BLaER1 (cell line): Measurements from ENCODE around the gene HMX1.
A peak's percentile ranks its signal among the peaks of the same experiment; 100 is the strongest.

Experiments used
- H3K27ac ChIP-seq: shearing (Covaris generic); formaldehyde crosslinking; 2 replicates; pipeline ENCODE4 v1.8.1; 2022
- H3K27me3 ChIP-seq: shearing (Covaris generic); formaldehyde crosslinking; 2 replicates; pipeline ENCODE4 v1.8.1; 2022
- H3K36me3 ChIP-seq: shearing (Covaris generic); formaldehyde crosslinking; 2 replicates; pipeline ENCODE4 v1.8.1; 2022
- H3K4me1 ChIP-seq: shearing (Covaris generic); formaldehyde crosslinking; 2 replicates; pipeline ENCODE4 v1.8.1; 2022
- H3K4me2 ChIP-seq: shearing (Covaris generic); formaldehyde crosslinking; 2 replicates; pipeline ENCODE4 v1.8.1; 2022
- H3K4me3 ChIP-seq: shearing (Covaris generic); formaldehyde crosslinking; 2 replicates; pipeline ENCODE4 v1.8.1; 2022
- H3K9ac ChIP-seq: shearing (Covaris generic); formaldehyde crosslinking; 2 replicates; pipeline ENCODE4 v1.8.1; 2022
- H3K9me3 ChIP-seq: shearing (Covaris generic); formaldehyde crosslinking; 2 replicates; pipeline ENCODE4 v1.8.1; 2022
- H4K20me1 ChIP-seq: shearing (Covaris generic); formaldehyde crosslinking; 2 replicates; pipeline ENCODE4 v1.8.1; 2022
- Cebpa-rat ChIP-seq: shearing (Covaris generic); IDR thresholded peaks from 2 replicates; pipeline ENCODE4 v1.8.1; 2022

Gene HMX1

DNA sequence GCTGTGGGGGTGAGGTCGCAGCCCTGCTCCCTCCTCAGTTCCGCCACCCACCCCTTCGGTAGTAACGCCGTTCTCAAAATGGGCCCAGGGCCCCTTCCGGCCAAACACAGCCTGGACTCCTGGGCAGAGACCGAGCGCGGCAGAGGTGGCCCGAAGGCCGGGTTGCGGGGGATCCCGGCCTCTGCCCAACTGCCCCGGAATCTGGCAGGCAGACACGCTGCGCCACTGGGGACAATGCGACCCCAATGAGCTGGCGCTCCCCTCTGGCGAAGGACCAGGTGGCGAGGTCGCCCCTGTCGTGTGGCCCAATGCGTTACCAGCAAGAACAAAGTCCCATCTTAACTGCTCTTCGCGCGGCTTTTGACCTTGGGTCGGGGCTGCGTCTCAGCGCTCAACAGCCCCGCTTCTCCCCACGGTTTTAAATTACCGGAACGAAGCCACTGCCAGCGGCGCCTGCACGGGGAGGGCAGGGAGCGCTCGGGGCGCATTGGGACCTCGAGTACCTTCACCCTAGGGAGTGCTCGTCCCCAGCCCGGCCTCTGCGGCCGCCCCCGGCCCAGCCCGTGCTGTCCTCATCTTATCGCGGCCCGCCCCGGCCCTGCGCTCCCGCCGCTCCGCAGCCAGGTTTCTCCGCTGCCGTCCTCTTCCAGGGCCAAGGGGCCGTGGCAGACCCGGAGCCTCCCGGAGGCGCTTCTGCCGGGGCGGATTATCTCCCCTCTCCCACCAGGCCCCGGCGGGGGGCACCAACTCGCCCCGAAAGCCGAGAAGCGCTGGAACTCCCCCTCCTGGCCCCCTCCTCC lies 22.2 kb upstream of the HMX1 start:
- H3K4me2 ChIP-seq, result peak overlapping the region; percentile 76
- no peak overlapping the region for H3K9ac ChIP-seq
- H3K4me3 ChIP-seq, result peak overlapping the region; percentile 49
- H3K27ac ChIP-seq, result no peak overlapping the region
- H3K27me3 ChIP-seq, result peaks cover 93% of the 10 kb centered on the region
- H3K36me3 ChIP-seq, result no peaks in the 10 kb centered on the region
- peaks cover 68% of the 10 kb centered on the region for H4K20me1 ChIP-seq
- TF ChIP-seq Cebpa-rat, result no peak
- H3K4me1 ChIP-seq, result peaks cover 18% of the 10 kb centered on the region; the same call in 1 of the 2 replicates
- H3K9me3 ChIP-seq, result peaks cover 5% of the 10 kb centered on the region; the same call in 1 of the 2 replicates

DNA sequence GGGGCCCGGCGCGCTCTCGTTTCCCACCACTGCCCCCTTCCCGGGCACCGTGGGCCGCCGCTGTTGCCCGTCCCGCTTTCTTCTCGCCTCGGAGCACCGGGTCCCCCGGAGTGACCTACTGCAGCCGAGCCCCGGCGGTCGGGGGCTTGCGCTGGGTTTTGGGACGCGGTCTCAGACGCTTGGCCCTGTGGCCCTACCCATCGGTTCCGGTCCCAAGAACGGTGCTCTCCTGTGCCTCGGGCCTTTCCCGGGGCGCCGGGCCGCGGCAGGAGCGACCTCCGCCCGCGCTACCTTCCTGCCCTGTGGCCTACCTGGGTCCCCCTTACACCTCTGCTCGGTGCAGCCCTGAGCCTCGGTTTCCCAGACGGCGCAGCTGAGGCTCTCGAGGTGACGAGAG lies 21.6 kb upstream of the HMX1 start:
- no peak overlapping the region for H3K27ac ChIP-seq
- no peak overlapping the region for H3K9ac ChIP-seq
- peaks cover 5% of the 10 kb centered on the region; the same call in 1 of the 2 replicates for H3K9me3 ChIP-seq
- H3K36me3 ChIP-seq, result no peaks in the 10 kb centered on the region
- TF ChIP-seq Cebpa-rat, result no peak
- H3K4me1 ChIP-seq, result peaks cover 22% of the 10 kb centered on the region; the same call in 1 of the 2 replicates
- H3K4me3 ChIP-seq, result peak overlapping the region; percentile 49
- peak overlapping the region; percentile 76 for H3K4me2 ChIP-seq
- peaks cover 99% of the 10 kb centered on the region for H3K27me3 ChIP-seq
- H4K20me1 ChIP-seq, result peaks cover 74% of the 10 kb centered on the region

DNA sequence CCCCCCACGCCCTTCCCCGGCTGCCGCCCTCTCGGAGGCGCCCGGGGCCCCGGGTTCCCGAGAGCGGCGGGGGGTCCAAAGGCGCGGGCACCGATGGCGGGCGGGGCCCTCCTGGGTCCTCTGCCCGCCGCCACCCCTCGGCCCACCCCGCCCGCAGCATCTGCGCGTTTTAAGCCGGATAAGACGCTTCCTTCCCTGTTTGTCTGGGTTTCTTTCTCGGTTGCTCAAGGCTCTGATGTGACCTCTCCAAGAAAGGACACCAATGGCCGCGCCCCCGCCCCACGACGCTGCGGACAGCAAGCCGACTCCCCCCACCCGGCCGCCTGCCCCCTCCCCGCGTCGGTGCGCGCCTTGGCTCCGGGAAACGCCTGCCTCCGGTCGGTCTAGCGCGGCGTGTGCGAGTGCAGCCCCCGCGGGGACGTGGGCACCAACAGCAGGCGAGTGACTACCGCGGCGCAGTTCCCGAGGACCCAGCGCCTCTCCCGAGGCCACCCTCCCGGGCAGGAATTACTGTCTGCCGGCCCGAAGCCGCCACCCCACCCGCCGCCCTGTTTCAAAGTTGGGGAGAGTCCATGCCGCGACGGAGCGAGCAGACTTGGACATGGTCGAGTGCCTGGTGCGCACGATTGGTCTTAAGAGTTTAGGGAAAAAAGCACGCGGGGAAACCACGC lies 21.1 kb upstream of the HMX1 start:
- no peaks in the 10 kb centered on the region for H3K36me3 ChIP-seq
- H3K9ac ChIP-seq, result no peak overlapping the region
- peaks cover 79% of the 10 kb centered on the region for H4K20me1 ChIP-seq
- no peak for TF ChIP-seq Cebpa-rat
- H3K9me3 ChIP-seq, result peaks cover 5% of the 10 kb centered on the region; the same call in 1 of the 2 replicates
- H3K4me2 ChIP-seq, result peak overlapping the region; percentile 76
- peaks cover 22% of the 10 kb centered on the region; the same call in 1 of the 2 replicates for H3K4me1 ChIP-seq
- no peak overlapping the region for H3K27ac ChIP-seq
- H3K4me3 ChIP-seq, result peak overlapping the region; percentile 49
- peaks cover 100% of the 10 kb centered on the region for H3K27me3 ChIP-seq

DNA sequence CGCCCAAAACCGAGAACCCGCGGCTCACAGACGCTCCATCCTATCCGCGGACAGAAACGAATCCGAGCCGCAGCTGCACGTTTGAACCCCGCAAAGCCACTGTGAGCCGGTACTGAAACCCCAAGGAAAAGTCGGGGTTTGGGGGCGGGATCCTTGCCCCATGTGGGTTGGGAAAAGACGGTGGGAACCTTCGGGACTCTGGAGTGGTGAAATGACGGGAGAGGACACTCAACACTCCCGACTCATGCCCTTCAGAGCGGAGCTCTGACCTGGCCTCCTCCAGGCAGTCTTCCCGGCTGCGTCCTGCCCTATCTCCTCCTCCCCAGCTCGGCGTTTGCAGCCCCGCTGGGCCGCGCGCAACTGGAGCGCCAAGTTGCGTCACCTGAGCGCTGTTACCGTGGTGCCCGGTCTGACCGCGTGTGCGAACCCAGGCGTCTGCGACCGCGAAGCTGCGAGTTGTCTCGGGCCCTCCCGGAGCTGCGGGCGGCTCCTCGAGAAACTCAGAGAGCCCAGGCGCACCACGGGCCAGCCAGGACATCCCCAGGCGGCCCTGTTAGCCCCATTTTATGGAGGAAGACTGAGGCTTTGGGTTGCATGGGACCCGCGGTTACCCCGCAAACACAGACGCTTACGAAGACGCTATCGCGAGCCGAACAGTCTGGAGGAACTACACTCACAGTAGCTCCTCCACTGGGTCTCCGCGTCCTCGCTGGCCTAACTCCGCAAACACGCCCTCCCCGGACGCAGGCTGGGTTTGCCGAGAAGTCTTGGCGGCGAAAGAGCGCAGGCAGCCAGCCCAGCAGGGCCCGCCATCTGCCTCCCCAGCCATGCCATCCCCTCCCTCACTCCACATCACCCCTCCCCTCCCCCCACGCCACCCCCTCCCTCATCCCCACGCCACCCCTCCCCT lies 20.3 kb upstream of the HMX1 start:
- no peak overlapping the region for H3K4me2 ChIP-seq
- peaks cover 83% of the 10 kb centered on the region for H4K20me1 ChIP-seq
- TF ChIP-seq Cebpa-rat, result no peak
- H3K27ac ChIP-seq, result no peak overlapping the region
- H3K9me3 ChIP-seq, result peaks cover 5% of the 10 kb centered on the region; the same call in 1 of the 2 replicates
- peaks cover 100% of the 10 kb centered on the region for H3K27me3 ChIP-seq
- H3K36me3 ChIP-seq, result no peaks in the 10 kb centered on the region
- H3K4me1 ChIP-seq, result peaks cover 22% of the 10 kb centered on the region; the same call in 1 of the 2 replicates
- no peak overlapping the region for H3K4me3 ChIP-seq
- H3K9ac ChIP-seq, result no peak overlapping the region

DNA sequence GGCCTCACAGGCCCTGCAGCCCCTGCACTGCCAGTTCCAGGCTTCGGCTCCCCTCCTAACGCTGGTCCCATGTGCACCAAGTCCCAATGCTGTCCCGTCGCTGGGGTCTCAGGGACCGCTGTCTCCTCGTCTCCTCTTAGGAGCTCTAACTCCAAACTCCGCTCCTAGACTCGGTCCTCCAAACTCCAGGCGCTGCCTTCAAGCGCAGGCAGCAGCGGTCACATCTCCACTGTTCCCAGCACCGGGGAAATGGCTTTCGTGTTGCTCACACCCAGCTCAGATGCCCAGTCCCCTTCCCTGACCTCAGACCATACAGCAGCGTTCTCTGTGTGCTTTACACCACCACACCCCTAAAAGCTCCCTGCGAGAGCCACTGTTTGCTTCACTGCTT lies 19.6 kb upstream of the HMX1 start:
- TF ChIP-seq Cebpa-rat, result no peak
- Histone ChIP-seq H3K9me3 (peaks cover 5% of the 10 kb centered on the region; the same call in 1 of the 2 replicates), H3K4me2 (no peak overlapping the region), H3K27ac (no peak overlapping the region), H3K27me3 (peaks cover 100% of the 10 kb centered on the region), H3K9ac (no peak overlapping the region), H3K36me3 (no peaks in the 10 kb centered on the region), H3K4me3 (no peak overlapping the region), H4K20me1 (peaks cover 81% of the 10 kb centered on the region), H3K4me1 (peaks cover 22% of the 10 kb centered on the region; the same call in 1 of the 2 replicates)

DNA sequence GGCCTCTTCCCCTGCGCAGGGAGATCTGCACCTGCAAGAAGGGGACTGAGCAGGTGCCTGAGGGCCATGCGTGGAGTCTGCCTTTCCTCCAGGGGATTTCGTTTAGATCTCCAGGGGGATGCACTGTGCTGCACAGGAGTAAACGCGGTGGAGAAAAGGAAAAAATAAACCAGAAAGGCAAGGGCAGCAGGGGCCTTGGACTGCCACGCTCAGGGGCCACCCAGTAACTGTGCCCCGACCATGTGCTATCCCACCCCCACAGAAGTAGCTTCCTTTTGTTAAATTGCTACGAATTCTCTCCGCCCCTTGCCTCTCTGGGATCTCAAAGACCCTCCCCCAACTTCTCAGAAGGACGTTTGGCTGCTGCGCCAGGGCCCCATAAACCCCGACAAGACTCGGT lies 17.2 kb upstream of the HMX1 start:
- no peak for TF ChIP-seq Cebpa-rat
- H3K9me3 ChIP-seq, result peaks cover 5% of the 10 kb centered on the region; the same call in 1 of the 2 replicates
- peak overlapping the region; percentile 11; the same call in 1 of the 2 replicates for H3K4me2 ChIP-seq
- H3K27ac ChIP-seq, result no peak overlapping the region
- H3K36me3 ChIP-seq, result no peaks in the 10 kb centered on the region
- H3K9ac ChIP-seq, result no peak overlapping the region
- H4K20me1 ChIP-seq, result peaks cover 69% of the 10 kb centered on the region
- H3K4me1 ChIP-seq, result peaks cover 19% of the 10 kb centered on the region; the same call in 1 of the 2 replicates
- H3K27me3 ChIP-seq, result peaks cover 89% of the 10 kb centered on the region
- H3K4me3 ChIP-seq, result no peak overlapping the region

DNA sequence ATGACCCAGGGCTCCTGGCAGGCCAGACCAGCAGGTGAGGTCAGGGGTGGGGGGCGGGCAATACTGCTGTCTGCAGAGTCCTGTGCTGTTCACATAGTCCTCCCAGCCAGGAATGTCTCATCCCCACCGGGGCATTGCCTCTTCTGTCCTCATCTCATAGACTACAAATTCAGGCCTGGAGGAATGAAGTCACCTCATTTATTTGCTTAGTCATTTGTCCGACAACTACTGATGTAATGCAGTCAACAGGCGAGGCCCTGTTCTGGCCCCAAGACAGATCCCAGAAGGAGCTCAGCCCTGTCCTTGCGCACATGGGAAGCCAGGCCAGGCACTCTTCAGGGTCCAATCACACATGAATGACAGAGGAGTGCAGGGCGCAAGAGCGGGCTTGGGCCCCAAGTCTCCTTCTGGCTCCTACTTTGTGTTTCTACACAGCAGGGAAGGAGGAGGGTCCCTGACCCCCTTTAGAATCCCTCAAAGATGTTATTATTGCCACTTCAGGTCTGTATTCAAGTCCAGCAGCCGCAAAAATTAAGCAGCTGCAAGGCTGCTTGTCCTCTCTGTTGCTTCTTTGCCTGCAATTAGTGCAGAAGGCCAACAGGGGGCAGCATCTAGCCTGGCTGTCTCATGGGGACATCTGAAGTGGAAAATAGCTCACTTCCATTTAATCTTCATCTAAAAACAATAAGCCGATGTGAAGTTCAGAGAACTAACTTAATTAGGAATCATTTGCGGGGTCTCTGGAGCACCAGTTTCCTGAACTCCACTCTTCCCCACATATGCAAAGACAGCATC lies 15.2 kb upstream of the HMX1 start:
- peaks cover 74% of the 10 kb centered on the region for H3K27me3 ChIP-seq

DNA sequence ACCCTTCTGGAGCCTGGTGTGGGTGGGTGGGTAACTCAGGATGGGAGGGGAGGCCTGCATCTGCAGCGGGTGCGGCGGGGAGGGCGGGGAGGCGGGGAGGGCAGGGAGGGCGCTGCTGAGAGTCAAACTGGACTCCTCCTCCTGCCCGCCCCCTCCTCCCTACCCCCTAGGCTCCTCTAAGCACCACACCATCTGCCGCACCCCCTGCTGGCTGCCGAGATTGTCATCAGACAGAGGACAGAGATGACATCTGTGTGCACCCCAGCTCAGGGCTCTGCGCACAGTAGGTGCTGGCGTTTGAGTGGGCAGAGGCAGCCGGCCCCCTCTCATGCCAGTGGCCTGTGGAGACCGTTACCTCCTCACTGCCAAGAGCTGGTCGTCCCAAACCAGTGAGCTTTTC lies 10.6 kb upstream of the HMX1 start:
- Histone ChIP-seq H4K20me1 (peaks cover 8% of the 10 kb centered on the region), H3K27me3 (peaks cover 45% of the 10 kb centered on the region), H3K9ac (no peak overlapping the region), H3K4me3 (no peak overlapping the region), H3K36me3 (no peaks in the 10 kb centered on the region), H3K4me1 (peaks cover 9% of the 10 kb centered on the region), H3K4me2 (no peak overlapping the region), H3K27ac (no peak overlapping the region), H3K9me3 (no peaks in the 10 kb centered on the region; the same call in 1 of the 2 replicates)
- no peak for TF ChIP-seq Cebpa-rat

More for the DNA sequence above, 15.2 kb upstream of the HMX1 start:
- H4K20me1 ChIP-seq, result peaks cover 53% of the 10 kb centered on the region
- H3K36me3 ChIP-seq, result no peaks in the 10 kb centered on the region
- peaks cover 8% of the 10 kb centered on the region; the same call in 1 of the 2 replicates for H3K4me1 ChIP-seq
- no peak overlapping the region for H3K27ac ChIP-seq
- peaks cover 1% of the 10 kb centered on the region; the same call in 1 of the 2 replicates for H3K9me3 ChIP-seq
- no peak overlapping the region for H3K9ac ChIP-seq
- H3K4me2 ChIP-seq, result no peak overlapping the region
- H3K4me3 ChIP-seq, result no peak overlapping the region
- TF ChIP-seq Cebpa-rat, result no peak
